ENCODE measurements around the gene MAN1C1.

Gene MAN1C1

DNA sequence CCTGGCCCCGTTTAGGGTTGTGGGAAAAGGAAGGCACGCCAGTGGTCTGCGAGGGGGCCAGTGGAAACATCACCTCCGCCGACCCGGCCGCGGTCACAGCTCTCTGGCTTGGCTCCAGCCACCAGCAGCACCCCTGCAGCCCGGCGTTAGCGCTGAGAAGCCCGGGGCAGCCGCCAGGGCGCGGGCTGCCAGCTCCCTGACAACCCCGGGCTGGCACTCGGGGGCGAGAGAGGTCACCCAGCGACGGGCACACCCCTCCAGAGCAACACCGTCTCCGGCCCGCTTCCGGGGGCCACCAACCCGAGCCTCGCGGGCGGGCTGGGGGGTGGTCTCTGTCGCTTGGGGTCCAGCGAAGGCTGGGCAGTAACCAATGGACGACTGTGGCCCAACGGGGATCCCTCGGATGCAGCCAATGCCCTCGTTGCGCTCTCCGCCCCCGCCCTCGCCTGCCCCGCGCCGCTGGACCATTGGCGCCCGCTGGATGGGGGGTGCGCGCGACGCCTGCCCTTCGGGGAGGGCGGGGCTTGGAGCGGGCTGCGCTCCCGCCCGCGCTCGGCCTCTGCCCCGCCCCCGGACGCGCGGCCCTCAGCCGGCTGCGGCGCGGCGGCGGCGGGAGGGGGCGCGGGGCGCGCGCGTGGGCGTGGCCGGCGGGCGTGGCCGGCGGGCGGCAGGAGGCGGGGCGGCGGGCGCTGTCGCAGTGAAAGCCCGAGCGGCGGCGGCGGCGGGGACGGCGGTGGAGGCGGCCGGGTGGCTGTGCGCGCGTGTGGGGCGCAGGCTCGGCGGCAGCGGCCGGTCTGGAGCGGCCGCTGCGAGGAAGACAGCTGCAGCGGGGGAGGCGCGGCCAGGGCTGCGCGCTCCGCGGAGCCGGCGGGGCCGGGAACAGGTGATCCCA lies at the start of gene MAN1C1:
MAN1C1 (plus strand) TSS at position 697 of the 892 bp plus-strand sequence. CDS start 1,007 bp downstream, outside the sequence.
- DNase-seq, result peak; percentile 23

DNA sequence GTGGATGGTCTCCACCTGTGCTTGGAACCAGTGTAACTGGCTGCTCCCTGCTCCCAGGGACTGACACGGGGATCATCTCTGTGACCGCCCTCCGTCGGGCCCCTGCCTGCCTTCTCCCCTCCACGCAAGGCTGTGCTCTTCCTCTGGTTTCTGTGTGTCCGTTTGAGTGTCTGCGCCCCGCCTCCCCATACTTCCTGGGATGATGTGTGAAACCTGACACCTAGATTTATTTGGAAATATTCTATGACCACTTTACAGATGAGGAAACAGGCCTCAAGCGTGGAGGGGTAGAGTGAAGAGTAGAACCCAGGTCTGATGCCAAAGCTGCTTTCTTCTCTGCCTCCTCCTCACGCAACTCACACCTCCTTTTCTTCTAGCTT lies 48.9 kb upstream of the MAN1C1 start:
- DNase-seq, result no peak

DNA sequence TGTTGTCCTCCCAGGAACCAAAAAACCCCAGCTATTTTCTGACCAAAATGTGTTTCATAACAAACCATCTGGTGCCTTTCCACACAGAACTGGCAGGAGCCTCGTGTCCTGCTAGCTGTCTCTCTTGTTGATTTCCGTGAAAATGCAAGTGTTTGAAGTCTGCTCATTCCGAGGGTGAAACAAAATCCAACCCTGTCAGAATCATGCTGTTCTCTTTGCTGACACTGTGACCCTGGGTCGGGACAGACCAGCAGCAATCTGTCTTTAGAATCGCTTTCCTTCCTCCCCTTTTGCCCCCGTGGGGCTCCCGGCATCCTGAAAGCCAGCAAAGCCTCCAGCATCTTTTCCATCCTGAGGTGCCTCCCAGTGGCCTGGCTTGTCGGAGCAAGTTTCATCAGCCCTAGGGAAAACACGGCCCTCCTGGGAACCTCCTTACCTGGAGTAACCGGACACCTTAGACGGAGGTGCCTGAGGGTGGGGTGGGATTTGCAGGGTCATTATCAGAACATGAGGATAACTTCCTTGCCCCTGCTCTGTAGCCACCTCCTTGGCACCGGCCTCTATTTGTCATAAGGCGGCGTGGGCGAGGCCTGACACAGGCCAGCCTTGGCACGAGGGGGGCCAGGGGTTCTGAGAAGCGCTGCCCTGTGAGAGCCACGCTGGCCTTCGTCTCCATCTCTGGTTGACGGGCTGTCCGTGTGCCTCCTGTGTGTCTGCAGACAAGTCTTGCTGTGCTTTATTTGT lies 48.3 kb upstream of the MAN1C1 start:
- DNase-seq, result no peak

DNA sequence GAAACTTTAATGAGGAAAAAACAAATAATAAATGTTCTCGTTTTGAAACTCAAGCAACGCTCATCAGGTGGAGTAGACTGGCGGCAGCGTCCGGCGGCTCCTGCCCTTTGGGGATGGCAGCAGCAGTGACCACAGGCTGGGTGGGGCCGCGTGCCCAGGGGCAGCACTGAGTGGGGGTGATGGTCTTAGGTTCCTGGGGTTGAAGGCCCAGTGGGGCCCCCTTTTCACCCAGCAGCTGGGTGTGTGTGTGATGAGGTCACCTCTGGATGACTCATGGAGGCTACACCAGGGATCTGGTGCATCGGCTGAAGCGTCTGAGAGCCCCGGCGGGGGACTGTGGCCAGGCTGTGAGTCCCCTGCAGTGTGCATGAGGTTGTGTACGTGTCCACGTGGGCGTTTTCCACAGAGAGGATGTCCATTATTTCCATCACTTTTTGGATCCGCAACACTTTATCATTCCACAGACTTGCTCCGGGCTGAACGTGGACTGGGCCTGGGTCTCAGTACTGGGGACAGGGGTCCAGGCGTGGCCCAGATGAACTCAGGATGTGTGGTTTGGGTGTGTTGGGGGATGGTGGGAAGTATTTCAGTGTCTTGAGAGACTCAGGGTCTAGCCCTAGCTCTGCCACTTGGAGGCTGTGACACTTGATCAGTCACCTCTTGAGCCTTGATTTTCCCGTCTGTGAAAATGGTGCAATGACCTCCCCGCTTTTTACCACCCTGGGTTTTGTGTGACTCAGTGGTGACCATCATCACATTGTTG lies 47.6 kb upstream of the MAN1C1 start:
- DNase-seq, result no peak

DNA sequence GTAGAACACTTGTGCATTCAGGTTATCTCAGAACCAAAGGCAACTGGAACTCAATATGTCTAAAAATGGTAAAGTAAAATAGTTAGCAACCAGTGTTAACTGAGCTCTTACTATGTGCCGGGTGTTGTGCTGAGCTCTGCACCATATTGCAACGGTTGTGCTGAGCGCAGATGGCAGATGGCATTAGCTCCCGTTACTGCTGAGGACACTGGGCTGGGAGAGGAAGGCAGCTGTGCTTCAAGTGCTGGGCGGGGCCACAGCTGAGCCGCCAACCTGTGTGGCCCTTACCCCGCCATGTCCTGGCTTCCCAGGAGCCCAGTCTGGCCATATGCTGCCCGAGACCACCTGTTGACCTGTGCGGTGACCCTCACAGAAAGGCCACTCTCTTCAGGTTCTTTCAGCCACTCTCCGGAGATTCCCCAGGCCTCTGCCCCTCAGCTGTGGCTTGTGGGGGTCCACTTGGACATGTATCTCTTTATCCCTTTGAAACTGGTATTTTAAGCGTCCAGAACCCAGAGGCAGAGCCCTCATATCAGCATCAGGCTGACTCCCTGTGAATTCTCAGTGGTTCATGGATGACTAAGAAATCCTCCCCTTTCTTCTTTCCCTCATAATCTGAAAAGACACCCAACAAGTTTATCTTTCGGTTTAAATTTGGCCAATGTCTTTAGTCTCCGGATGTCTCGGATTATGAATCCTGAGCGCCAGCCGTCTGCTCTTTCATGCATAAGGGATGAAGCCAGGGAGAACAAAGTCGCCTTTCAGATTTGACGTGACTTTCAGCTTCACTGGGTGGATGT lies 46.8 kb upstream of the MAN1C1 start:
- no peak for DNase-seq

DNA sequence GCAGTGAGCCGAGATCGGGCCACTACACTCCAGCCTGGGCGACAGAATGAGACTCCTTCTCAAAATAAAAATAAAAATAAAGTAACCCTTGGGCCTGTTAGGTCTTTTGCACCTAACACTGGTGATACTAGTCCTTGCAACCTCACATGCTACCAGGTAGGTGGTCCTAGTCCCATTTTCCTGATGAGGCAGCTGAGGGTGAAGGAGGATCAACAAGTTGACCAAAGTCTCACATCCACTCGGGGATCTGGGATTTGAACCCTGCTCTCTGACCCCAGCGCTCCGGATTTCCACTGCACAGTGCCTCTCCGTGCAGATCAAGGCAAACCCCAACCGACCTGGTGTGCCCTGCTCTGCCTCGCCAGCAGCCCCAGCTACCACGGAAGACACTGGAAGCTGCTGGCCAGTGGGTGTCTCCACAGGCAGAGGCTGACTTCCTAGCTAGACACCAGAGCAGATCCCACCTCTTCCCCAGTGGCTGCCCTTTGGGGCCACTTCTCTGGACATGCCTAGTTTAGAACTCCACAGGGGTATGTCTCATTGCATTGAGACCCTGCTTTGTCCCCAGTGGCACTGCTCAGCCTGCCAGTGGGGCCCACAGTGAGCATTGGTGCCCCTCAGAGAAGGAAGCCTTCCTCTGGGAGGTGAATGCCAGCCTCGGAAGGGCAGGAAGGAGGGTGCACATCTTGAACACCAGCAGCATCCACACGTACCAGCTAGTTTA lies 45.6 kb upstream of the MAN1C1 start:
- DNase-seq, result no peak

DNA sequence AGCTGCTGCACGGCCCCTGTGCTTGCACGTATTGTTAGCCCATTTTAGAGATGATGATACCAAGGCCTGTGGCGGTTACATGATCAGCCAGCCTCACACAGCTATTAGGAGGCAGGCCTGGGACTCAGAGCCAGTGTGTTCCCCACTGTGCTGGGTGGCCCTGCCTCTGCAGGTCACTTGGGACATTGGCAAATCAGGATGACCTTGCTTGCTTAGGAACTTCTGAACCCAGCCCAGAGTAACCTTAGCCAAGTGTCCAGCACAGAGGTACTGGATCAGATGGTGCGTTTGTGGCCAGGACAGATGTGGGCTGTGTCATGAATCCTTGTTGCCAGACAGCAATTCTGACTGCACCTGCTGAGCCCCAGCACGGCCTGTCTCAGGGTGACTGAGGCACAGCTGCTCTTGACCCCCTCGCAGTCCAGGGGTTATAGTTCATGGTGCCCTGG lies 45.0 kb upstream of the MAN1C1 start:
- no peak for DNase-seq

DNA sequence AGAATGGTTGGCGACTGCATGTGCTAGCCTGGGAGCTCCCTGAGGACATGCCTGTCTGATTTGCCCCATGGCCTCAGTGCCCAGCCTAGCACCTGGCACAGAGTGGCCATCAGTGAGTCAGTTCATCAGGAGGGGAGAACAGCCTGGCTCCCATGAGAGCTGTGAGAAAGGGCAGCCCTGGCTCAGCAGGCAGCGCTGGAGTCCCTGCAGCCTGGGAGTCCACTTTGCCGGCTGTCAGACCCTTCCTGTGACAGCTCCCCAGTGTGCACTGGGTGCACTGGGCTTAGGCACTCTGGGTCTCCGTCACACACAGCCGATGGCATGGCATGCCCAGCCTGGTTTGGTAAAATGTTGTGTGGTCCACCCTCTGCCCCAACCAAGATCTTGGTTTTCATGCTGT lies 44.5 kb upstream of the MAN1C1 start:
- no peak for DNase-seq

DNA sequence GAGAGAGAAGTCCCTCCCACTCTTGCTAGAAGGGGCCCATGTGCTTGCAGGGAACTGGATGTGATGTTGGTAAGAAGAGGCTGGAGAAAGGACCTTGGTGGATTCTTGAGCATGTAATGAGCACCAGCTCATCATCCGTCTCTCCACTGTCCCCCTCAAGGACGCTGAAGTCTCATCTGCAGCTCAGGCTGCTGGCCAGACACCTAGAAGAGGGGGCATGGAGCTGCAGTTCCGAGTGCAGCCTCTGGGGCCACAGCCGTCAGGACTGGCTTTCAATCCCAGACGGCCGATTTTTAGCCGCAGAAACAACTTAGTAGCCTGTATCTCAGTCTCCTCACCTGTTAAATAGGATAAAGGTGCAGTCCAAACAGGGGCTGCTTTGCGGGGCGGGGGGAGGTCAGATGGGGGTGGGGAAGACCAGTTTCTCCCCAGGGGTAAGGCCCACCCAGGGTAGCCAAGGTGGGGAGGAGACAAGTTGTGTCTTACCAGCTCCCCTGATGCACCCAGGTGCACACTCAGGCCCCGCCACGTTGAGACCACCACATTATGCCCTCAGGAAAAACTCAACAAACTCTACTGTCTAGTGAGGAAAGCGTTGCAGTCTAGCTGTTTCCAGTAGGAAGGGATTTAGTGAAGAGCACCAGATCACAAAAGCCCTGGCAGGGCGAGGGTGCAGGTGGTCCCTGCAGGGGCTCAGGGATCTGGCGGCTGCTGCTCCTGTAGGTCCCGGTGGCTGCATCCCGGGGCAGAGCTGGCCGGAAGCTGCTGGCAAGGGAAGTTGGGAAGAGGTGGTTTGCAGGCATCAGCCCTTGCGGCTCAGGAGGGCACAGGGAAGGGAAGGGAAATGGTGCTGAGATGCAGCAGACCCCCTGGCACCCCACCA lies 43.6 kb upstream of the MAN1C1 start:
- no peak for DNase-seq

DNA sequence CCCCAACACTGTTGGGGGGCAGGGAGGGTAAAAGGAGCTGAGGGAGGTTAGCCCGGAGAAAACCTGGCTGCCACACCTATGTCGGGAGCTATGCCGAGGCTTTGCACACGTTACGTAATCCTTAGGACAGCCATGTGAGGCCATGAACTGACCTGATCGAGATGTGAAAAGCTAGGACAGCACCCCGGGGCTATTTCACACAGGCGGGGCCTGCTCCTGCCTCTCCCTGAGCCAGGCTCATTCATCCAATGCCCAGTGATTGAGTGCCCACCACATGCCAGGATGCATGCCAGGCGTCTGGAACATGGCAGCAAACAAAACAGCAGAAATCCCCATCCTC lies 43.0 kb upstream of the MAN1C1 start:
- no peak for DNase-seq

DNA sequence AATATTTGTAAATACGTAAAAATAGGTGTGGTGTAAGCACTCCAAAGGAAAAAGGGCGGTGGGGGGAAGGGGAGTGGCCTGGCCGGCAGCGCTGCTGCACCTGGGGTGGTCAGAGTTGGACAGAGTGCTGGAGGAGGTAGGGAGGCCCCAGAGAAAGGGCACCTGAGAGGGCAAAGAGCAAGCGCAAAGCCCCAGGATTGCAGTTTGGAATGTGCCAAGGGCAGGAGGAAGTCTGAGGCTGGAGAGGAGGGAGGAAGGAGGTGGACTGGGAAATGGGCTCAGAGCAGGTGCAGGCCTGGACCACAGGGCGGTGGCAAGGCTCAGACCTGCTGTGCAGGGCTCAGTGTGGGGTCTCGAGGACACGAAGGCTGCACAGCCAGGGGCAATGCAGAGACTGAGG lies 42.6 kb upstream of the MAN1C1 start:
- DNase-seq, result no peak

DNA sequence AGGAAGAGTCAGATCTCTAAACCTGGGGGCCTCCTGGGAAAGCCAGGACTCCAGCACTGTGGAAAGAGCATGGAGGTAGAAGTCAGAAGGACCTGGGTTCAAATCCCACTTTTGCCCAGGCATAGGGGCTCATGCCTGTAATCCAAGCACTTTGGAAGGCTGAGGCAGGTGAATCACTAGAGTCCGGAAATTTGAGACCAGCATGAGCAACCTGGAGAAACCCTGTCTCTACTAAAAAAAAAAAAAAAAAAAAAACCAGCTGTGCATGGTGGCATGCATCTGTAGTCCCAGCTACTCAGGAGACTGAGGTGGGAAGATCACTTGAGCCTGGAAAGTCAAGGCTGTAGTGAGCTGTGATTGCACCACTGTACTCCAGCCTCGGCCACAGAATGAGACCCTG lies 41.4 kb upstream of the MAN1C1 start:
- no peak for DNase-seq

DNA sequence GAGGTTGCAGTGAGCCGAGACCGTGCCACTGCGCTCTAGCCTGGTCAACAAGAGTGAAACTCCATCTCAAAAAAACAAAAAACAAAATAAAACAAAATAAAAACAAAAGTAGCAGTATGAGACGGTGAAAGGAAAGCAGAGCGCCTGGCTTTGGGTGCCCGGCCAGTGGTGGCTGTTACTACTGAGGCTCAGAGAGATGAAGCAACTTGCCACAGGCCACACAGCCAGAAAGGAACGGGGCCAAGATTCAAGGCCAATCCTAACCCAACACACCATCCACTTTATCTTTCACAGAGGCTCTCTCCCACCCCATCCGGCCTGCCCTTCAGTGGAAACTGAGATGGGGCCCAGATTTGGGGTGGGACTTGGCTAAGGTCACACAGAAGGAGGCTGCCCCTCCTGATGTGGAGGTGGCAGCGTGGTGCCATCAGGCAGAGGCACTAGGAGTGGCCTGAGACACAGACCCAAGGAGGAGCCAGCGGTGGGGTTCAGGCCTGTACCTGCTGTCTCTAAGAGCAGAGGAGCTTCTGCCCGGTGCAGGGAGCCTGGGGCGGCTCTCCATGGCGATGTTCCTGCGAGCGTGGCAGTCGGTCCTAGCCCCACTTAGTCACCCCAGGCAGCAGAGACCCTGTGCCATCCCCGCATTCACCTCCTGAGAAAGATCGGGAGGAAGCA lies 40.0 kb upstream of the MAN1C1 start:
- DNase-seq, result no peak

DNA sequence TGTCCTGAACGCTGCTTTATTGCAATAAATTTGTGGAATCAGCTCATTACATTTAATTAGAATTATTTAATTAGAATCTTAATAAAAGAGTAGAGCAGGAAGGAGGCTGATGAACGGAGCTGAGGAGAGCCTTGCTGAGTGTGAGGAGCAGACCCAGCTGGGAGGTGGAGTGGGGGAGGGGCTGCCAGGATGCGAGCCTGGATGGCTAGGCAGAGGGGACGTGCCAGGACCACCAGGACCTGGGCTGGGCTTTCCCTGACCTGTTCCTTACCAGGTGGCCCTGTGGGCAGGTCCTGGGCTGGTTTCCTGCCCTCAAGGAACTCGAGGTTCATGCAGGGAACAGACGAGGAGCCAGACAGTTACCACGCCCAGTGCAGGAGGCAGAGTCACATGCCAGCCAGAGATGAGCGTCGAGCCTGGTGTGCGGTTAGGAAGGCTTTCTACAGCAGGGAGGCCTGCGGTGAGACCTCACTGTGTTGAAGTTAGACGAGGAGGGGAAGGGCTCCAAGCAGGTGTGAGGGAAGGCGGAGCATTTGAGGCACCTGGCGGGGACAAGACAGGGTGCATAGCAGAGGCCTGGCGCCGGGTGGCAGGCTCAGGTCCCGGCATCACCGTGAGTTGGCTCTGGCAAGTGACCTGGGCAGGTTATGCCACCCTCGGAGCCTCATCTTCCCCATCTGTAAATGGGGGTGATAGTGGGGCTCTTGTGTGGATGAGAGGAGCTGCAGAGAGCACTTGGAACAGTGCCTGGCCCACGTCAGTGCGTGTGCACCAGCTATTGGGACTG lies 39.3 kb upstream of the MAN1C1 start:
- DNase-seq, result no peak

DNA sequence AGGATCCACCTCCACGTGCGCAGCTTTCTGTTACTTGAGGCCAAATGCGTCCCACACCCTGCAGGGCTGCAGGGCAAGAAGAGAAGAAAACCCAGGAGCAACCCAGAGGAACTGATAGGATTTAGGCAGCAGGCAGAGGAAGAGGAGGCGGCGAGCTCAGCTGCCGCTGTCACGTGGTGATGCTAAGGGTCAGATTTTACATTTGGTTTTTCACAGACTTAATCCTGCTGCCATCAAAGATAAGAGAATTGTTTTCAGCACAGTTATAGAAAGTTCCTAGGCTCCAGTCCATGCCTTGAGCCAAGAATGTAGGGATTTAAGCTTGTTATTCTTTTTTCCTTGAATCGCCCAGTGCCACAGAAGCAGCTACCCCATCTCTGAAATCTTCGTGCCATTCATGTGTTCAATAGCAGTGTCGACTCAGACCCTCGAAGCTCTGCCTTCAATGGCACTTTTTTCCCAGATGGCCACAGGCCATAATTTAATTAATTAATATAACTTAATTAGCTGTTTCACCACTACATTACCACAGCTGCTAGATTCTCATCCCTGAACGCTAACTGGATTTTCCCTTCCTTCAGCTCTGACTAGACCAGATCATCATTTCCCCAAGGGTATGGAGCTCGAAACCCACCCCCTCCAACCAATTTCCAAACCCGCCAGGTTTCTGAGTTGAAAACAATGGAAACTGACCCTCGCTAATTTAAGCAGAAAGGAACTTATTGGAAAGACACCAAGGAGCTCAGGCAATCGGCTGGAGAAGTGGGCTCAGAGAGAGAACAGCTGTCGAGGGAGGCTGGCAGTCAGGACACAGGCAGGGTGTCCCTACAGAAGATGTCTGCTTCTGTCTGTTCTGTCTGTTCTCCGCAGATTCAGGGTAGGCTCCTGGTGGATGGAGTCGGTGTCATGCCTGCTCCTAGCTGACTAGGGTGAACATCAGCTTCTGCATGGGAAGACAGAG lies 37.0 kb upstream of the MAN1C1 start:
- DNase-seq, result no peak

DNA sequence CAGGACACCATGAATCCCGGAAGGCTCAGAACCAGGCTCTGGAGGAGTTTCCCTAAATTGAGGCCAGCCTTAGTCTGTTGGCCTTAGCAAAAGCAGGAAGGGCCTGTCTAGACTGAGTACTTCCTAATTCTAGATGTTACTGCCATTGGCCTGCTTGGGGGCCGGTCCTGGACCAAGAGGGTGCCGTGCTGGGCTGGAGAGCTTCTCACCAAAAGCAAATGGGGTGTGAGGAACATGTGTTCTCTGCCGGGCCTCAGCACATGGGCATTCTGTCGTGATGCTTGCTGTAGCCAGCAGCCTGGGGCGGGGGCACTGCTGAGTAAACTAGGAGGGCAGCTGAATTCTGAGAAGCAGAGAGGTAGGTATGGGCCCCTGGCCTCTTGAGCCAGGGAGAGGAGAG lies 35.7 kb upstream of the MAN1C1 start:
- no peak for DNase-seq

DNA sequence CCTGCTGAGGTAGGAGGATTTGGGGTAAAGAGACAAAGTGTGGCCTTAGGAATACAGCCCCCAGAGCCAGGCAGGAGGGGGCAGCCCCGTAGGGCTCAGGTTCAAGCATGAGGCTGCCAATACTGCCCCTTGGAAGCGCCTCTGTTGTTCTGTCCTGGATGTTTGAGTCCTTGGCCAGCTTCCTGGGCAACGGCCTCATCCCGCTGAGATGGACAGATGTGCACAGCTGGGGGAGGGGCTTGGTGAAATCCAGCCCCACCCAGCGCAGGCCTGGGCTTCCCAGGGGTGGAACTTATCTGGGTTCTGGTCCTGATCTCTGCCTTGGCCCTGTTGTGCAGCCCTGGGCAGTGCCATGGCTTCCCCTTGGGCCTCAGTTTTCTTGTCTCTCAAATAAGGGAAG lies 34.8 kb upstream of the MAN1C1 start:
- no peak for DNase-seq
